Liver (tissue), 3 donors: ENCODE results near the gene CIAO3.

Experiments
- EGR1 ChIP-seq, 2 donors: IDR thresholded peaks; 2 replicates each; pipeline ENCODE4 v1.6.1; 2016 to 2018; ENCODE audit warnings: antibody characterized with exemption in 2 of 2, low read depth in 2 of 2
- FOXA1 ChIP-seq: IDR thresholded peaks from 2 replicates; pipeline ENCODE4 v1.6.1; 2016; ENCODE audit warnings: antibody characterized with exemption
- GABPA ChIP-seq, 2 donors: IDR thresholded peaks in 1 of 2; conservative IDR thresholded peaks in 1 of 2; 2 replicates each; pipeline ENCODE4 v1.6.1; 2016; ENCODE audit warnings: antibody characterized with exemption in 2 of 2, mild to moderate bottlenecking in 1 of 2, moderate library complexity in 1 of 2
- HNF4A ChIP-seq, 2 donors: conservative IDR thresholded peaks; 2 replicates each; pipeline ENCODE4 v1.6.1; 2016; ENCODE audit warnings: antibody characterized with exemption in 2 of 2, mild to moderate bottlenecking in 2 of 2
- JUND ChIP-seq, 2 donors: IDR thresholded peaks; 2 replicates each; pipeline ENCODE4 v1.6.1; 2016; ENCODE audit warnings: antibody characterized with exemption in 2 of 2
- MAX ChIP-seq: IDR thresholded peaks from 2 replicates; pipeline ENCODE4 v1.6.1; 2016; ENCODE audit warnings: antibody characterized with exemption
- RAD21 ChIP-seq, 2 donors: IDR thresholded peaks; 2 replicates each; pipeline ENCODE4 v1.6.1; 2016; ENCODE audit warnings: antibody characterized with exemption in 2 of 2, mild to moderate bottlenecking in 2 of 2
- REST ChIP-seq: IDR thresholded peaks from 2 replicates; pipeline ENCODE4 v1.6.1; 2016; ENCODE audit warnings: antibody characterized with exemption, mild to moderate bottlenecking
- TAF1 ChIP-seq: conservative IDR thresholded peaks from 2 replicates; pipeline ENCODE4 v1.6.1; 2016; ENCODE audit warnings: antibody characterized with exemption, mild to moderate bottlenecking
- YY1 ChIP-seq: IDR thresholded peaks from 2 replicates; pipeline ENCODE4 v1.6.1; 2016; ENCODE audit warnings: antibody characterized with exemption, mild to moderate bottlenecking
- ZBTB33 ChIP-seq: IDR thresholded peaks from 2 replicates; pipeline ENCODE4 v1.6.1; 2016; ENCODE audit warnings: antibody characterized with exemption
- TF ChIP-seq, protein P1 (sequence below): fragments of 150-350 bp; IDR thresholded peaks from 2 replicates; pipeline ENCODE4 v1.5.1; 2017; ENCODE audit warnings: improper control_type of control experiment, low read depth, low read length; ENCODE audit not compliant: missing input control
- TF ChIP-seq, protein P2 (sequence below): IDR thresholded peaks from 2 replicates; pipeline ENCODE4 v1.6.1; 2016; ENCODE audit warnings: antibody characterized with exemption
- donor health status: healthy.
- donor health status: healthy.

DNA sequence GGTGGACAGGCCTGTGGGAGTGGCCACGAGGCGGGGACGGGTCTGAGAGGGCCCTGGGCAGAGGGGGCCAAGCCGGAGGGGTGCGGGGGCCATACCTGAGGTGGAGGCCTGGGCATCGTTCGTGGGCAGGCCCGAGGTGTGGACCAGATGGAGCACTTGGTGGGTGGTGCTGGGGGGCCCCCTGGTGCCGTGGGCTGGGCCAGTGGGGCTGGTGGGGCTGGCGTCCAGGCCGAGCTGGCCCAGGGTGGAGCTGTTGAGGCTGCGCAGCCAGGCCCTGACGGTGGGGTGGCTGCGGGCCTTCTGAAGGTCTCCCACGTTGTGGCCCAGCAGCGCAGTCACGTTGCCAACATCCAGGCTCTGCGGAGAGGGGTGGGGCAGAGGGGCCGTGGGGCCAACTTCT lies 29.1 kb upstream of the CIAO3 start:
- TF ChIP-seq RAD21 (IDR thresholded peaks at IDR 0.05) (no peak), MAX (no peak), EGR1 (IDR thresholded peaks at IDR 0.05; ENCODE audit: low read depth in 2 of 2) (no peak), YY1 (no peak), HNF4A (conservative IDR thresholded peaks at IDR 0.05) (no peak), ZBTB33 (no peak), GABPA (IDR thresholded peaks at IDR 0.05 in 1 of 2, conservative IDR thresholded peaks at IDR 0.05 in 1 of 2) (no peak), REST (no peak), TAF1 (no peak), FOXA1 (no peak), JUND (IDR thresholded peaks at IDR 0.05) (no peak)
- TF ChIP-seq, protein P1, sequence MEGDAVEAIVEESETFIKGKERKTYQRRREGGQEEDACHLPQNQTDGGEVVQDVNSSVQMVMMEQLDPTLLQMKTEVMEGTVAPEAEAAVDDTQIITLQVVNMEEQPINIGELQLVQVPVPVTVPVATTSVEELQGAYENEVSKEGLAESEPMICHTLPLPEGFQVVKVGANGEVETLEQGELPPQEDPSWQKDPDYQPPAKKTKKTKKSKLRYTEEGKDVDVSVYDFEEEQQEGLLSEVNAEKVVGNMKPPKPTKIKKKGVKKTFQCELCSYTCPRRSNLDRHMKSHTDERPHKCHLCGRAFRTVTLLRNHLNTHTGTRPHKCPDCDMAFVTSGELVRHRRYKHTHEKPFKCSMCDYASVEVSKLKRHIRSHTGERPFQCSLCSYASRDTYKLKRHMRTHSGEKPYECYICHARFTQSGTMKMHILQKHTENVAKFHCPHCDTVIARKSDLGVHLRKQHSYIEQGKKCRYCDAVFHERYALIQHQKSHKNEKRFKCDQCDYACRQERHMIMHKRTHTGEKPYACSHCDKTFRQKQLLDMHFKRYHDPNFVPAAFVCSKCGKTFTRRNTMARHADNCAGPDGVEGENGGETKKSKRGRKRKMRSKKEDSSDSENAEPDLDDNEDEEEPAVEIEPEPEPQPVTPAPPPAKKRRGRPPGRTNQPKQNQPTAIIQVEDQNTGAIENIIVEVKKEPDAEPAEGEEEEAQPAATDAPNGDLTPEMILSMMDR = no peak
- TF ChIP-seq, protein P2, sequence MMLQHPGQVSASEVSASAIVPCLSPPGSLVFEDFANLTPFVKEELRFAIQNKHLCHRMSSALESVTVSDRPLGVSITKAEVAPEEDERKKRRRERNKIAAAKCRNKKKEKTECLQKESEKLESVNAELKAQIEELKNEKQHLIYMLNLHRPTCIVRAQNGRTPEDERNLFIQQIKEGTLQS = no peak
